Tongue (tissue), 2 donors: Measurements from ENCODE around the gene EXOC6. TPM values are rescaled to one million over a fixed set of nuclear protein-coding genes. Genes with fewer than 3 reads are reported as not detected.
A peak's percentile ranks its signal among the peaks of the same experiment; 100 is the strongest.

Experiments
- DNase-seq: peaks from one replicate; pipeline ENCODE4 v3.0.0-alpha.2; 2015
- total RNA-seq: library from RNA; depleted of rRNA; stranded (reverse); fragments of >200 nt; gene quantifications from one replicate; pipeline ENCODE4 v1.2.3, GENCODE V29; 2014

Gene EXOC6
- total RNA-seq, 1 donor from 2014 or later, result 64.7 TPM

- no peak for DNase-seq
Measured at GRCh38 chr10:93023013-93023650, 174.8 kb downstream of the EXOC6 start.

- no peak for DNase-seq
Measured at GRCh38 chr10:93026072-93026471, 177.8 kb downstream of the EXOC6 start.

GRCh38 chr10:93027508-93027907 is 179.2 kb downstream of the EXOC6 start:
- no peak for DNase-seq

- DNase-seq, result no peak
Measured at GRCh38 chr10:93028883-93029282, 180.6 kb downstream of the EXOC6 start.

GRCh38 chr10:93030409-93030808 is 182.1 kb downstream of the EXOC6 start:
- DNase-seq, result peak; percentile 5

- DNase-seq, result peak; percentile 7
Measured at GRCh38 chr10:93032105-93032808, 183.9 kb downstream of the EXOC6 start.

GRCh38 chr10:93032809-93033137 is 184.5 kb downstream of the EXOC6 start:
- DNase-seq, result no peak

- DNase-seq, result peak; percentile 7
Measured at GRCh38 chr10:93034426-93034825, 186.1 kb downstream of the EXOC6 start.

- no peak for DNase-seq
Measured at GRCh38 chr10:93039110-93039509, 190.8 kb downstream of the EXOC6 start.

GRCh38 chr10:93039721-93040120 is 191.4 kb downstream of the EXOC6 start:
- DNase-seq, result no peak

GRCh38 chr10:93054486-93054885 is 206.2 kb downstream of the EXOC6 start:
- DNase-seq, result no peak

- DNase-seq, result no peak
Measured at GRCh38 chr10:93058139-93058538, 209.8 kb downstream of the EXOC6 start.

- no peak for DNase-seq
Measured at GRCh38 chr10:93059975-93060886, 211.9 kb downstream of the EXOC6 start, which contains the start of gene CYP26C1. Gene CYP26C1, plus strand, starts transcription at chr10:93060798. Its CDS starts 466 bp downstream, at chr10:93061264.

- DNase-seq, result no peak
Measured at GRCh38 chr10:93060887-93061593, 212.7 kb downstream of the EXOC6 start.

GRCh38 chr10:93061594-93062513 is 213.5 kb downstream of the EXOC6 start:
- no peak for DNase-seq

GRCh38 chr10:93062514-93063143 is 214.3 kb downstream of the EXOC6 start:
- DNase-seq, result peak; percentile 33

GRCh38 chr10:93063144-93063976 is 215.0 kb downstream of the EXOC6 start:
- DNase-seq, result no peak

- DNase-seq, result no peak
Measured at GRCh38 chr10:93063977-93064660, 215.8 kb downstream of the EXOC6 start.
